GM19463 (cell line): ENCODE data around the gene SGMS1.
"Not testable (repeated sequence)": the region's sequence is repeated elsewhere in the genome, so short reads cannot be mapped to it uniquely, and the experiment has no call there.

ENCODE experiments used
- ATAC-seq: cut with Tn5 transposase; IDR thresholded peaks from one replicate; pipeline ENCODE4 v1.9.1; 2021; ENCODE audit warnings: mild to moderate bottlenecking, moderate library complexity; ENCODE audit not compliant: unreplicated experiment

The SGMS1 gene

GRCh38 chr10:50541317-50541716 lies 82.4 kb downstream of the SGMS1 start:
- no peak for ATAC-seq

- peak; percentile 0 for ATAC-seq
These were observed 83.0 kb downstream of the SGMS1 start for GRCh38 chr10:50540826-50541122.

GRCh38 chr10:50540069-50540825 lies 83.5 kb downstream of the SGMS1 start:
- peak; percentile 42 for ATAC-seq

GRCh38 chr10:50538555-50539398 lies 85.0 kb downstream of the SGMS1 start:
- peak; percentile 57 for ATAC-seq

GRCh38 chr10:50536617-50537240 lies 87.0 kb downstream of the SGMS1 start:
- ATAC-seq: no peak

- not testable (repeated sequence) for ATAC-seq
These were observed 88.9 kb downstream of the SGMS1 start for GRCh38 chr10:50534748-50535376.

GRCh38 chr10:50533296-50533695 lies 90.5 kb downstream of the SGMS1 start:
- no peak for ATAC-seq

- ATAC-seq: no peak
These were observed 92.2 kb downstream of the SGMS1 start for GRCh38 chr10:50531388-50532077.

GRCh38 chr10:50529660-50530059 lies 94.1 kb downstream of the SGMS1 start:
- ATAC-seq: no peak

- ATAC-seq: peak; percentile 76
These were observed 95.5 kb downstream of the SGMS1 start for GRCh38 chr10:50528206-50528605.

- no peak for ATAC-seq
These were observed 96.2 kb downstream of the SGMS1 start for GRCh38 chr10:50527442-50528043.

- ATAC-seq: no peak
These were observed 97.6 kb downstream of the SGMS1 start for GRCh38 chr10:50526185-50526584.

GRCh38 chr10:50523357-50523756 lies 100.4 kb downstream of the SGMS1 start:
- no peak for ATAC-seq

- peak; percentile 40 for ATAC-seq
These were observed 100.8 kb downstream of the SGMS1 start for GRCh38 chr10:50522908-50523307.

GRCh38 chr10:50520115-50520514 lies 103.6 kb downstream of the SGMS1 start:
- ATAC-seq: no peak

GRCh38 chr10:50517626-50518025 lies 106.1 kb downstream of the SGMS1 start:
- ATAC-seq: no peak

- ATAC-seq: no peak
These were observed 107.6 kb downstream of the SGMS1 start for GRCh38 chr10:50516171-50516570.

- no peak for ATAC-seq
These were observed 108.3 kb downstream of the SGMS1 start for GRCh38 chr10:50515420-50515819.

- ATAC-seq: no peak
These were observed 108.8 kb downstream of the SGMS1 start for GRCh38 chr10:50514995-50515394.

GRCh38 chr10:50513956-50514355 lies 109.8 kb downstream of the SGMS1 start:
- no peak for ATAC-seq
